ENCODE data around the gene CYTH4.
"Not testable (repeated sequence)": the region's sequence is repeated elsewhere in the genome, so short reads cannot be mapped to it uniquely, and the experiment has no call there.

CYTH4 gene

GRCh38 chr22:37282385-37282677, at the start of gene CYTH4:
CYTH4 (plus strand) TSS chr22:37282508; CDS start chr22:37282570, 62 bp downstream.
- DNase-seq (ENCODE audit: low read depth), result peak; percentile 71

GRCh38 chr22:37233371-37233750, 48.9 kb upstream of the CYTH4 start:
- DNase-seq (ENCODE audit: low read depth), result not testable (repeated sequence)

DNA sequence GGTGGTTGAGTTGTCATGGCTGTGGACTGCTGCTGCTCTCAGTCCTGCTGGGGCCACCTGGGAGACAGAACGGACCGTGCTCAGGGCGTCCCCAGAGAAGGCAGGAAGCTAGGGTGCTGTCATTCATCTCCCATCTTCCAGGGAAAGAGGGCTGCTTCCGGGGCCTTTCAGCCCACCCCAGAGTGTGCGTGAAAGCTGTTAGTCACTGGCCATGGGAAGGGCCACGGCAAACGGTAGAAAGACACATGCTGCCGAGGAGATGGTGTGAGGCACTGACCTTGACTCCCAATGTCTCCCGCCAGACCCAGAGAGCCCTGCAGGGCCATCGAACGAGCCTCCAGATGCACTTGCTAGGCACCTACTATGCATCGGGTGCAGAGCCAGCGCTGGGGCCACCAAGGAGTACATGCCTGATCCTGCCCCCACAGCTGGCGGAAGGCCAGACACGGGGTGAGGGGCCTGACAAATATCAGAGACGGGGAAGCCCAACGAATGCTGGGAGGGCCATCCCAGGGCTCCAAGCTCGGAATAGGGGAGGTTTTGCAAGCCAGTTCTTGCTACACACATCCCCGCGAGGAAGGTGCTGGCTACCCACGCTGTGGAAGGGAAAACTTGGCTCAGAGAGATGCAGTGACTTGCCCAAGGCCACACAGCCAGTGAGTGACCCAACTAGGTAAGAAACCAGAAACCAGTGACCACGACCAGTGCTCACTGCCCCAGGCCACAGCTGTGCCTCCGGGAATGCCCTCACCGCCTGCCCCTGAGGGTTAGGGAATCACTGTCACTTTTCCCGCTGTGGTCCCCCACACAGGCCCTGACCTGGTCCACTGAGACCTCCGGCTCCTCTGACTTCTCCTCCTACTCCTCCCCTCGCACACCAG, 48.3 kb upstream of the CYTH4 start:
- no peak for DNase-seq (ENCODE audit: low read depth)

DNA sequence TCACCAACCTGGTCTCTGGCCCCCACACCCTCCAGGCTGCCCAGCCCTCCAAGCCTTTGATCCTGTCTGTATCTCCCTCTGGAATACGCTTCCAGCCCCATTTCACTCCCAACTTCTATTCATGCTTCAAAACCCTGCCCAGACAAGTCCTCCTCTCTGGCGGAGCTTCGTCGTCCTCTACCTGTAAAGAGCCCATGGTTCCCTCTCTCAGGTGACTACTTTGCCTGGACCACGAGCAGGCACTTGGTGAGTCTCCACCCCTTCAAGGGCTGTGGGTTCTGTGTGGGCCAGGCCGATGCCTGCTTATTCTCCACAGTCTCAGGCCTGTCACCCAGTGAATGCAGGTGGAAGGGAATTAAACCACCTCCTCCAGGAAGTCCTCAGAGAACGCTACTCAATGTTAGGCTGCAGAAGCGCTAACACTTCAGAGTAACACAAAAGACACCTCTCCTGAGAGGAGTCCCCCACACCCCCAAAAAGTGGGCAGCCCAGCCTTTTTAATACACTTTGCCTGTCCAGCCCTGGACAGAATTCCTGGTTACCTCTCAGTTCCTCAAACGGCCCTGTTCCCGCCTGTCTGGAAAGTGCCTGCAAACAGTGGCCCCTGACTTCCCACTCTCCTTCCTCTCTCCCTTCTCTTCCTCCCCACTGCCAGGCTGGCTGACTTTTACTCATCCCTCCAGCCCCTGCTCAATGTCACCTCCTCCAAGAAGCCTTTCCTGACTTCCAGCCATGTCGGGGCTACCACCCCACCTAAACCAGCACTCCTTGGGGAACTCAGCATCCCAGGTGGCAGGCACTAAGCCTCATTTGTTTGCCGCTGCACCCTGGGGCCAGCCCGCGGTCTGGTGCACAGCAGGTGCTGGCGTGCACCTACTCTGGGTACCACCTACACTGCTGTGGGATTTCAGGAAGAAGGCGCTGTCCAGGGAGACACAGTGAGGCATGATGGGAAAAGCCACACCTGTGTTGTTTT, 47.3 kb upstream of the CYTH4 start:
- DNase-seq (ENCODE audit: low read depth), result no peak

GRCh38 chr22:37235897-37236607, 46.3 kb upstream of the CYTH4 start:
- DNase-seq (ENCODE audit: low read depth), result no peak

DNA sequence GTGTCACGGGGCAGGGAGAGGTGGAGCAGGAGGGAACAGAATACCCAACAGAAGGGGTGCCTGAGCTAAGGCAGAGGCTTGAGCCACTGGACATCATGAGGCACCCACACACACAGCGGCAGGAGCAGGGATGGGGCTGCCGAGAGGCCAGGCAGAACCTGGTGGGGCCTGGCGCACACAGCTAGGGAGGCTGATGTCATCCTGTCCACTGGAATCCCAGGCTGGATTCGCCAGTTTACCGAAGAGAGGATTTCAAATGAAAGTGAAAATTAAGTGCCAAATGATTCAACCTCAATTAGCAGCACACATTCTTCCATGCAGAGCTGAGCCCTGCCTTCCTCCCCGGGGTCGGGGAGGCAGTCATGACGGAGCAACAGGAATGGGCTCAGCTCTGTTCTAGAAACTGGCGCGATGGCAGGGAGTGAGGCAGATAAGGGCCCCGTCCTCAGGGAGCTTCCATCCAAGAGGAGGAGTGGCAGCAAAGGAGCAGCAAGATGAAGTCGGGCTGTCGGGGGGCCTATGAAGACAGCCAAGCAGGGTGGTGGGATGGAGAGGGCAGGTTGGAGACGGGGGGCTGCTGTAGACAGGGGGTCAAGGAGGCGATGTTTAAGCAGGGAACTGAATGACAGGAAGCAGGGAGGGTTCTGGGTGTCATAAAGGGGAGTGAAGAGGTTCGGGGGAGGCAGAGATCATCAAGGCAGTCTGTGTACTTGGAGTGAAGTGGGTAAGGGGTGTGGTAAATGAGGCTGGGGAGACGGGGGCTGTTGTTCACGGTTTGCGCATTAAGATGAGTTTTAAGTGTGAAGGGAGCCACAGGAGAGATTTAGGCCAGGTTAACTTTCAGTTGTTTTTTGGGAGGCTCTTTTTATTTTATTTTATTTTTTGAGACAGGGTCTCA, 44.7 kb upstream of the CYTH4 start:
- DNase-seq (ENCODE audit: low read depth), result no peak

DNA sequence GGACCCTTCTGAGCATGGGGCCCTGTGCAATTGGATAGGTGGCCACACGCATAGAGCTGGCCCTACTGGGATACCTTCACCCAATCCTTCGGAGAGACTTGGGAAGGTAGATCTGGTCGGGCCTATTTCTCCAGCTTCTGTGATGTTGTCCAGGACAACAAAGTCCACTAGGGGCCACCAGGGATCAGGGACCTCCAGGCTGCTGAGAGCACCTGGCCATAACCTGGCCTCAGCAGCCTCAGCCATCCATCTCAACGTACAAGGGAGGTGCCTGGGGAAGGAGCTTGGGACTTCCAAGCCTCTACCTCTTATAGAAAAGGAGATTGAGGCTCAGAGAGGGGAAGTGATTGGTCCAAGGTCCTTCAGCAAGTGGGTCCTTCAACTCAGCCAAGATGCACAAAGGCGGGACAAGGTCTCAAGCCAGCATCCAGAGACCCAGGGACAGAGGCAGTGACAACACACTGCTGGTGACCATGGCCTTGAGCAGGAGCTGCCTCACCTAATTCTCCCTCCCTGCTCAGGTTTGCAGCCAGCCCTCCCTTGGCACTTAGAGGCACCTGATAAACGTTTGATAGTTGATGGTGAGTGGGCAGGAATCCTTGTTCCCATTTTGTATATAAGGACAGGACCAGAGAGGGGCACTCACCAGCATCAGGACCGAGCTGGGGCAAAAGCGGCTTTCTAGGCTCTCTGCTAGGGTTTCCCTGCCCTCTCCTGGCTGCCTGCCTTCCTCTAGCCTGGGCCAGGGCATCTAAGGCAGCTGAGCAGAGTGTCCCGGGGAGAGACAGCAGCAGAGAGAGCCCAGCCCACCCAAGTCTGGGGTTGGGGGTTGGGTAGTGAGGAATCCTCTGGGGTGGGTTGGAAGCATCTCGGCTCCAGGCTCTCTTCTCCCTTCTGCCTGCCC, 42.7 kb upstream of the CYTH4 start:
- no peak for DNase-seq (ENCODE audit: low read depth)

DNA sequence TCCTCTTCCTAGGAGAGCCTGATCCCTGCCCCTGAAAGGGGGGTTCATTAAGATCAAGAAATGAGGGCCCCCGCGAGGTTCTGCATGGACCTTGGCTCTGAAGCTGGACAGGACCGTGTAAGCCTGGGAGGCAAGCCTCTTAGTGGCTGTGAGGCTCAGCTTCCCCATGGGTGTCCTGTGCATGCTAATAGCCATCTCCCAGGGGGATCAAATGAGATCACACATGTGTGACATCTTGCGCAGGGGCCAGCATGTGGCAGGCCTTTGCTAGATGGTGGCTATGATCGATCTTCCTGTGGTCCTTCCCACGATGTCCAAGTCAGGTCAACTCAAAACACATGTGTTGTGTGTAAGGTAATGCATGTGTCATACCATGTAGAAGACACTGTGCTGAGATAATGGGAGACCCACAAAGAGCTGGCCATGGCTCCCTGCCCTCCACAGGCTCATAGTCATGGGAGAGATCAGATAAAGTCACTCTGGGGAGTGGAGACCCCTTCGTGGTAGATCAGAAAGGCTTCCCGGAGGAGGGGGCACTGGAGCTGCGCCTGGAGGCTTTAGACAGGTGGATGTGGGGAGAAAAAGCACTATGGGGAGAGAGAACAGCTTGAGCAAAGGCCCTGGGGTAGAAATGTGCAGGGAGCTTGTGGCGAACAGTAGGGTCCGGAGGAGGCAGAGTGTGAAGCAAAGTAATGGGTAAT, 41.9 kb upstream of the CYTH4 start:
- no peak for DNase-seq (ENCODE audit: low read depth)

- DNase-seq (ENCODE audit: low read depth), result no peak
Measured at GRCh38 chr22:37240941-37241320, 41.4 kb upstream of the CYTH4 start.

DNA sequence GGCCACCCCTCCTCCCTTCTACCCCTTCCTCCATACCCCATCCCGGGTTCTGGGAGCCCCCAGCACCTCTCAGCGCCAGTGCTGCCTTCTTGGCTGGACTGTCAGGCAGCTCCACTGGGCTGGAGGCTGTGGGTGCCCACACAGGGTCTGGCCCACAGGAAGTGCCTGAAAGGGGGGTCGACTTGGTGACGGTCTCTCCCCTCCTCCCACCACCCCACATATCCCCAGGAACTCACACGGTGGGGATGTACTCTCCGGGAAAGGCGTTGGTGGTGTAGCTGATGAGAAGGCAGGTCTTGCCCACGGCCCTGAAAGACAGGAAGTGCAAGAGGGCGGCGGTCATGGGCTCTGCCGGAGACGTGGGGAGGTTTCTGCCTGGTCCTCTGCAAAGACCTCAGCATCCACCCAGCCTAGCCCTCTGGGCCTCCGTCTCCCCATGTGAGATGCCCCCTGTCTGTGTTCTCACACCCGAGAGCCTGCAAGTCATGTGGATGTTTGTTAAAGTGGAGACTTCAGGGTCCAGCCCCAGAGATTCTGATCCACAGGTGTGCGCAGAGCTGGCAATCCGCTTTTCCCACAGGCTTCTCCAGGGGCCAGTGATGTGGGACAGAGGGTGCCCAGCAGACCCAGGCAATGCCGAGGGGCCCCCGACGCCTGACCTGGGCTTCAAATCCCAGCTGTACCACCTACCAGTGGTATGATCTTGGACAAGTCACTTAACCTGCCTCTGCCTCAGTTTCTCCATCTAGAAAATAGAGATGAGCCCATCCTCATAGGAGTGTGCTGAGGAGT, 40.8 kb upstream of the CYTH4 start:
- no peak for DNase-seq (ENCODE audit: low read depth)

DNA sequence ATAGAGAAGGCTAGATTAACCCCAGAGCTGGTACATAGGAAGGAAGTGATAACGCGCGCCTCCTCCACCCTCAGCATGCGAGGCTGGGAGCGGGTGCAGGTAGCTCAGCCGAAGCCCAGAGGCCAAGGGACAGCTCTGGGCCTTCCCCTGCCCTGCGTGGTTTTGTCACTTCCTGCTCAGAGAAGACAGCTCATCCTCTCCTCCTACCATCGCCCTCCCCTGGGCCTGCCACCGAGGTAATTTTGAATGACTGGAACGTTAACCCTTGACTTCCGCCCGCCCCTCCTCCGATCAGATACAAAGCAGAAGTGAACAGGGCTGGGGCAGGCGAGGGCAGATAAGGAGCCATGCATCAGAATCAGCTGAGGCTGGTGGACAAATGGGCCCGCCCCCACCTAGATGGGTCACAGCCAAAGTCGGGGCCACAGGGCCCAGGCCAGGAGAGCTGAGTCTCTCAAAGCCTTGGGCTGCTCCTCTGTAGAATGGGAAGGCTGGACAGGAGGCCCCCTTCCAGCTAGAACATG, 39.9 kb upstream of the CYTH4 start:
- DNase-seq (ENCODE audit: low read depth), result peak; percentile 83

DNA sequence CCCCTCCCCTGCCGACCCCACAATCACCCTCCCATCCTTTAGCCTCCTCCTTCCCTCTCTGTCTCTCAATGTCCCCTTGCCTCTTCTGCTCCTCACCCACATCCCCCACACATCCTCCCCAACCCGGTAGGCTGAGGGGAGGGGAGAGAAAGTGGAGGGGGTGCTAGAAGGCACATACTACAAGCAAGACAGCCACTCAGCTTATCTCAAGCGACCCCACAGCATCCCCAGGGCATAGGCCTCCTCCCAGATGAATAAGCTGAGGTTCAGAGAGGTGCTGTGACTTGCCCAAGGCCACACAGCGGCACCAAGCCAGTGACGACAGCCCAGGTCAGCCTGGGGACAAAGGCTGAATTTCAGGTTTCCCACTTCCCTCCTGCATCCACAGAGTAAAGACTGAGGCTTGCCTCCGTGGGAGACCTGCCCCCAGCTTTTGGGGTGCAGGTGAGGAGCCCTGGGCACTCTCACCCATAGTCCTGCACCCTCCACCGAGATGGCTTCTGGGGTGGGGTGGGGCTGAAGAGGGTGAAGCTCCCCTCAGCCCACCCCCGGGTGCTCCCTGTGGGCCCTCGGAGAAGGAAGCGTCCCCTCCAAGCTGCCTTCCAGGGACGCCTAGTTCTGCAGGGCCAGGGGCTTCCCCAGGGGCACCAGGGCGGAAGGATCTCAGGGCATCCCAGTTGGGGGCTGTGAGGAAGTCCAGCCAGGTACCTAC, 38.8 kb upstream of the CYTH4 start:
- no peak for DNase-seq (ENCODE audit: low read depth)

DNA sequence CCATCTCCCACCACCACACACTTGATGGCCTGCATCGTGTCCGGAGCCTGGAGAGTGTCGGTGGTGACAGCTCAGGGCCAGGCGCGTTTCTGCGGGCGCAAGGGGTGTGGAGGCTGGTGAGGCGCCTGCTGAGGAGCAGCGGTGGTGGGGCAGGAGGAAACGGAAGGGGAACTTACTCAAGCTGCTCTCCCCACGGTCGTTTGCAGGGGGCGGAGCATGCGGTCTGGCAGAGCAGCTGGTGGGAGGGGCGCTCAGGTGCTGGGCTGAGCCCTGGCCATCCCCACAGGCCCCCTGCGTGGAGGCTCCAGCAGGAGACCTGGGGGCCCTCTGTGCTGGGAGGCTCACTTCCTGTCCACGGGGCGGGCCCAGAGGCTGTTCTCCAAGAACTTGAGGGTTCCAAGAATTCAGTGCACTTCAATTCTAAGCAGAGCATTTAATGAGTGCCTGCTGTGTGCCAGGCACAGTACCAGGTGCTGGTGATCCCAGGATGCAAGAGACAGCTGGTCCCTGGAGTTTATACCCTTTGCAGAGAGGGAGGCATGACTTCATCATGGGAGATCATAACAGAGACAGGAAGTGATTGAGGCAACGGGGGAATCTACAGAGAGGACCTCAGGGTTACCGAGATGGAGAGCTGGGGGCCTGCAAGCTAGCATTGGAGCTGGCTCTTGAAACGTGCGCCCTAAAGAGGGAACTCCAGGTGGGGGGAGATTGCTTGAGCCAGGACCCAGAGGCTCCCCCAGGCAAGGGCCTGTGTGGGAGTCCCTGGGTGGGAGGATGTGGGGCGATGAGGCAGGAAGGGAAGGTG, 38.0 kb upstream of the CYTH4 start, which contains the start of gene RAC2:
RAC2 (minus strand) TSS at position 156 of the 808 bp plus-strand sequence; CDS start at position 35, 121 bp downstream.
- DNase-seq (ENCODE audit: low read depth), result peak; percentile 85

DNA sequence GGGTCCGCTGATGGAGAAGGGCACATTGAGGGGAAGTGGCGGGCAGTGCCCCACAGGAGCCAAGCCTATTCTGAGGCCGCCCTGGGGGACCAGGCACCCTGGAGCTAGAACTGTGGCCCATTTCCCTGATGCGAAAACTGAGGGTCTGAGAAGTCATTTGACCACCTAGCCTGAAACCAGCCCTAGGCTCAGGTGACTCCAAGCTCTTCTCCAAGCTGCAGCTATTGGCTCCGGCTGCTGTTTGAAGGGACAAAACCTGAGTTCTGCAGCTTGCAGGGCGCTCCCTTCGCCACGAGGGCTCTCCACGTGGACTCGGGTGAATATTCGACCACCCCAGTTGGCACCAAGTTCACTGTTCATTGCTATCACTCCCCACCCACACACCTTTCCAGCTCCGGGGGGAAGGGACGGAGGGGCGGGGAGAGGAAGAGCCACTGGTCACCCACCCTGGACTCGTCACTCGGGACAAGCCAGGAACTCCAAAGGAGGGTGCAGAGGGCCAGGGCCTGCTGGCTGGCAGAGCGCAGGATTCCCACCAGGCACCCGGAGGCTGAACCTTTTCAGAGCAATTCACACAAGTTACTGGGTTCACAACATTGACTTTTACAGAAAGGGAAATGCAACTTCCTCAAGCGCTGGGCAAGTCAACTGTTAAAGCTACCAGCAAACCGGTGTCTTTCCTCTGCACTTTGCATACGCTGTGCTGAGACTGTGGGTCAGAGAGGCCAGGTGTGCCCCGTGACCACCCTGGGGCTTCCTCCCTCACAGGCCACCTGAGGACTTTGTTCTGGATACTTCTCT, 37.2 kb upstream of the CYTH4 start:
- DNase-seq (ENCODE audit: low read depth), result no peak

DNA sequence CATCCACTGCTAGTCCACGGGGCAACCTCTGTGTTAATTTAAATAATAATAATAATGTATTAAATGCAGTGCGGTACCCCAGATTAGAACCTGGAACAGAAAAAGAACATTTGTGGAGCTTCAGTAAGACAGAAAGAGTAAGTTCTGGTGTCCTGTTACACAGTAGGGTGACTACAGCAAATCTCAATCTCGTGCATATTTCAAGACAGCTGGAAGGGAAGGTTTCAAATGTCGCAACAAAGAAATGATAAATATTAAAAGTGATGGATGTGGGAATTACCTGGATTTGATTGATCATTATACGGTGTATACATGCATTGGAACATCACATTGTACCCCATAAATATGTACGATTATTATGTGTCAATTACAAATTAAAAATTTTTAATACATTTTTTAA, 36.6 kb upstream of the CYTH4 start:
- DNase-seq (ENCODE audit: low read depth), result no peak

- DNase-seq (ENCODE audit: low read depth), result no peak
Measured at GRCh38 chr22:37248251-37248650, 34.1 kb upstream of the CYTH4 start.
